HG02885 (cell line): Measurements from ENCODE around the gene NAA15.
"Not testable (repeated sequence)": the region's sequence is repeated elsewhere in the genome, so short reads cannot be mapped to it uniquely, and the experiment has no call there.

Source experiments
- ATAC-seq: cut with Tn5 transposase; IDR thresholded peaks from one replicate; pipeline ENCODE4 v1.9.1; 2021; ENCODE audit warnings: mild to moderate bottlenecking; ENCODE audit not compliant: unreplicated experiment, poor library complexity

Gene NAA15

GRCh38 chr4:139295942-139296299 is 5.4 kb upstream of the NAA15 start:
- peak; percentile 1 for ATAC-seq

GRCh38 chr4:139297001-139297410 is 4.3 kb upstream of the NAA15 start:
- no peak for ATAC-seq

- no peak for ATAC-seq
Observed at GRCh38 chr4:139299536-139299935, 1.8 kb upstream of the NAA15 start.

GRCh38 chr4:139300431-139301112 is 733 bp upstream of the NAA15 start:
- peak; percentile 6 for ATAC-seq

GRCh38 chr4:139301821-139302611 is 711 bp downstream of the NAA15 start, which contains the start of gene NDUFC1:
Gene NDUFC1 (minus strand): TSS chr4:139302477. CDS start chr4:139295798, 6,679 bp downstream.
- peak; percentile 41 for ATAC-seq

- ATAC-seq: no peak
Observed at GRCh38 chr4:139304920-139305319, 3.6 kb downstream of the NAA15 start.

GRCh38 chr4:139311909-139312308 is 10.6 kb downstream of the NAA15 start:
- no peak for ATAC-seq

- no peak for ATAC-seq
Observed at GRCh38 chr4:139312552-139313332, 11.4 kb downstream of the NAA15 start.

- not testable (repeated sequence) for ATAC-seq
Observed at GRCh38 chr4:139313414-139313813, 12.1 kb downstream of the NAA15 start.

- ATAC-seq: no peak
Observed at GRCh38 chr4:139314047-139314800, 12.9 kb downstream of the NAA15 start.

- ATAC-seq: peak; percentile 82
Observed at GRCh38 chr4:139315221-139315675, 13.9 kb downstream of the NAA15 start.

- ATAC-seq: no peak
Observed at GRCh38 chr4:139316733-139317132, 15.4 kb downstream of the NAA15 start.

- no peak for ATAC-seq
Observed at GRCh38 chr4:139317635-139318034, 16.3 kb downstream of the NAA15 start.

GRCh38 chr4:139319571-139319970 is 18.3 kb downstream of the NAA15 start:
- ATAC-seq: no peak

- not testable (repeated sequence) for ATAC-seq
Observed at GRCh38 chr4:139322070-139322469, 20.8 kb downstream of the NAA15 start.

GRCh38 chr4:139322541-139322940 is 21.2 kb downstream of the NAA15 start:
- not testable (repeated sequence) for ATAC-seq

GRCh38 chr4:139324620-139325019 is 23.3 kb downstream of the NAA15 start:
- ATAC-seq: no peak

GRCh38 chr4:139329665-139330200 is 28.4 kb downstream of the NAA15 start:
- no peak for ATAC-seq

GRCh38 chr4:139330283-139330682 is 29.0 kb downstream of the NAA15 start:
- ATAC-seq: no peak

GRCh38 chr4:139331185-139331584 is 29.9 kb downstream of the NAA15 start:
- no peak for ATAC-seq
